ENCODE data around the gene GEMIN8.

Gene GEMIN8, protein sequence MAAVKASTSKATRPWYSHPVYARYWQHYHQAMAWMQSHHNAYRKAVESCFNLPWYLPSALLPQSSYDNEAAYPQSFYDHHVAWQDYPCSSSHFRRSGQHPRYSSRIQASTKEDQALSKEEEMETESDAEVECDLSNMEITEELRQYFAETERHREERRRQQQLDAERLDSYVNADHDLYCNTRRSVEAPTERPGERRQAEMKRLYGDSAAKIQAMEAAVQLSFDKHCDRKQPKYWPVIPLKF

GRCh38 chrX:14029425-14030173 is at the start of gene GEMIN8:
Gene GEMIN8 (minus strand): TSS chrX:14029892. CDS start chrX:14021478, 8,414 bp downstream.
- DNase-seq (ENCODE audit: low spot score) = peak; percentile 83
- TF ChIP-seq, protein P1, sequence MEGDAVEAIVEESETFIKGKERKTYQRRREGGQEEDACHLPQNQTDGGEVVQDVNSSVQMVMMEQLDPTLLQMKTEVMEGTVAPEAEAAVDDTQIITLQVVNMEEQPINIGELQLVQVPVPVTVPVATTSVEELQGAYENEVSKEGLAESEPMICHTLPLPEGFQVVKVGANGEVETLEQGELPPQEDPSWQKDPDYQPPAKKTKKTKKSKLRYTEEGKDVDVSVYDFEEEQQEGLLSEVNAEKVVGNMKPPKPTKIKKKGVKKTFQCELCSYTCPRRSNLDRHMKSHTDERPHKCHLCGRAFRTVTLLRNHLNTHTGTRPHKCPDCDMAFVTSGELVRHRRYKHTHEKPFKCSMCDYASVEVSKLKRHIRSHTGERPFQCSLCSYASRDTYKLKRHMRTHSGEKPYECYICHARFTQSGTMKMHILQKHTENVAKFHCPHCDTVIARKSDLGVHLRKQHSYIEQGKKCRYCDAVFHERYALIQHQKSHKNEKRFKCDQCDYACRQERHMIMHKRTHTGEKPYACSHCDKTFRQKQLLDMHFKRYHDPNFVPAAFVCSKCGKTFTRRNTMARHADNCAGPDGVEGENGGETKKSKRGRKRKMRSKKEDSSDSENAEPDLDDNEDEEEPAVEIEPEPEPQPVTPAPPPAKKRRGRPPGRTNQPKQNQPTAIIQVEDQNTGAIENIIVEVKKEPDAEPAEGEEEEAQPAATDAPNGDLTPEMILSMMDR (IDR thresholded peaks at IDR 0.05; ENCODE audit: extremely low read depth, insufficient read depth, missing control alignments) = no peak

GRCh38 chrX:14076639-14077038 is 46.9 kb upstream of the GEMIN8 start:
- DNase-seq (ENCODE audit: low spot score) = no peak
- TF ChIP-seq, protein P1 (IDR thresholded peaks at IDR 0.05; ENCODE audit: extremely low read depth, insufficient read depth, missing control alignments) = no peak
- in situ Hi-C loops (cut with MboI; ENCODE audit: low pct_unique_long_range_greater_than_20kb, low sequenced_read_pairs, unreplicated experiment) = loop anchor here (25.0 kb wide), 2 partner anchors 461 to 1061 kb away; partner anchors contain the start of gene GLRA2

More at GRCh38 chrX:14029425-14030173, at the start of gene GEMIN8:
- in situ Hi-C loops (cut with MboI; ENCODE audit: low pct_unique_long_range_greater_than_20kb, low sequenced_read_pairs, unreplicated experiment) = loop anchor here (5.0 to 25.0 kb wide), 4 partner anchors 135 to 525 kb away; no protein-coding TSS in a partner anchor

GRCh38 chrX:14073556-14073955 is 43.9 kb upstream of the GEMIN8 start:
- TF ChIP-seq, protein P1 (IDR thresholded peaks at IDR 0.05; ENCODE audit: extremely low read depth, insufficient read depth, missing control alignments) = no peak
- no peak for DNase-seq (ENCODE audit: low spot score)
- in situ Hi-C loops (cut with MboI; ENCODE audit: low pct_unique_long_range_greater_than_20kb, low sequenced_read_pairs, unreplicated experiment) = no loop called here

DNA sequence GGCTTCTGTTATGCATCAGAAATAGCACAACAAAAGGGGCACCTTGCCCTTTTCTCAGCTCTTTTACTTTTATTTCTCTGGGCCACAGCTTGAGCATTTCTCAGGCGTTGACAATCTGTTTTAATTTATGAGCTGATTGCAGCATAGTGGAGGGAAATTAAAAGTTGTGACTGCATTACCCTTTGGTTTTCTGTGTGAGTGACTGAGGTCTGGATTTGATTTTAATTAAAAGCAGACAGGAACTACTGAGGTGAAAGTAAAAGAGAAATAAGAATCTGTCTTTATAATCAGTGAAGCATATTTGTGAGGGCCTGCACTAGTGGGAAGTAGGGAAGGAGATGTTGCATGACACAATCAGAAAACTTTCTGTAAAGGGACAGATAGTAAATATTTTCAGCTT is 43.4 kb upstream of the GEMIN8 start:
- TF ChIP-seq, protein P1 (IDR thresholded peaks at IDR 0.05; ENCODE audit: extremely low read depth, insufficient read depth, missing control alignments) = no peak
- no peak for DNase-seq (ENCODE audit: low spot score)
- in situ Hi-C loops (cut with MboI; ENCODE audit: low pct_unique_long_range_greater_than_20kb, low sequenced_read_pairs, unreplicated experiment) = no loop called here

DNA sequence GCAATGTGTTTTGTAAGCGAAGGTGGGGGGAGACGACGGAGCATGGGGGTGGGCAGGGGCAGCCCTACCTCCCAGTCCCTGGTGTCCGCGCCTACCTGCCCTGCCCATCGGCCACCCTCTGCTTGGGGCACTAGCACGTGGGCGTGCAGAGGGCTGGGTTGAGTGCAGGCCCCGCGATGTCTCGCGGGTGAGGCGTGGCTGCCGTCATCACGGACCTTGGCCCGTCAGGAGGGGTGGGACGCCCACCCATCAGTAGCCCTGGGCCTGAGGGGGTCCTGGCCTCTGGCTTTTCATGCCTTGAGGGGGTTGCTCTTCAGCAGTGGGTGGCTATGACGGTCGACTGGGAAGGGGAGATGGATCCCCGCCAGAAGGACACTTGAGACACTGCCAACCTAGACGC is 36.1 kb upstream of the GEMIN8 start:
- in situ Hi-C loops (cut with MboI; ENCODE audit: low pct_unique_long_range_greater_than_20kb, low sequenced_read_pairs, unreplicated experiment) = no loop called here
- TF ChIP-seq, protein P1 (IDR thresholded peaks at IDR 0.05; ENCODE audit: extremely low read depth, insufficient read depth, missing control alignments) = no peak

GRCh38 chrX:14064626-14065432 is 35.1 kb upstream of the GEMIN8 start:
- in situ Hi-C loops (cut with MboI; ENCODE audit: low pct_unique_long_range_greater_than_20kb, low sequenced_read_pairs, unreplicated experiment) = no loop called here
- TF ChIP-seq, protein P1 (IDR thresholded peaks at IDR 0.05; ENCODE audit: extremely low read depth, insufficient read depth, missing control alignments) = no peak
- no peak for DNase-seq (ENCODE audit: low spot score)

More for the DNA sequence above, 36.1 kb upstream of the GEMIN8 start:
- DNase-seq (ENCODE audit: low spot score) = no peak
